ENCODE measurements around the gene ANKH.

GRCh38 chr5:14801792-14802191 lies 69.8 kb downstream of the ANKH start:
- TF ChIP-seq FOXP2 (optimal IDR thresholded peaks at IDR 0.05; ENCODE audit: control extremely low read depth, extremely low read length, insufficient read depth), result no peak
- TF ChIP-seq EZH2 (IDR thresholded peaks at IDR 0.05), result no peak

Measured in SK-N-MC (cell line).